Activated CD4-positive, alpha-beta memory T cell treated with anti-CD3 and anti-CD28 coated beads, Interleukin-2, amount 10 ng/mL, durations not matched to agents 7 days and 5 days (primary cell): ENCODE data around the gene PRKG1. TPM values are rescaled to one million over a fixed set of nuclear protein-coding genes. Genes with fewer than 3 reads are reported as not detected.
"Not testable (repeated sequence)": the region's sequence is repeated elsewhere in the genome, so short reads cannot be mapped to it uniquely, and the experiment has no call there.

Experiments used
- CTCF ChIA-PET: fragments of 350-600 bp; sonication (Branson Sonifier 250); formaldehyde crosslinking; loops from one replicate; lab custom pipeline; 2021; ENCODE audit warnings: antibody characterized with exemption, inconsistent platforms; lab: Charles Lee
- POLR2A ChIA-PET: fragments of 350-600 bp; sonication (Branson Sonifier 250); formaldehyde crosslinking; loops from one replicate; lab custom pipeline; 2021; ENCODE audit warnings: antibody characterized with exemption; lab: Charles Lee
- DNase-seq: peaks from one replicate; pipeline ENCODE4 v3.0.0-alpha.2; 2020
- H3K27ac Mint-ChIP-seq: one replicate; pipeline ENCODE4 v1.8.0; 2021; ENCODE audit warnings: mild to moderate bottlenecking, mixed read lengths
- H3K27me3 Mint-ChIP-seq: one replicate; pipeline ENCODE4 v1.8.0; 2021; ENCODE audit warnings: mixed read lengths
- H3K36me3 Mint-ChIP-seq: one replicate; pipeline ENCODE4 v1.8.0; 2021; ENCODE audit warnings: low read depth, mixed read lengths
- H3K4me1 Mint-ChIP-seq: one replicate; pipeline ENCODE4 v1.8.0; 2021; ENCODE audit warnings: mixed read lengths
- H3K4me3 Mint-ChIP-seq: one replicate; pipeline ENCODE4 v1.8.0; 2021; ENCODE audit warnings: mild to moderate bottlenecking, mixed read lengths
- H3K9me3 Mint-ChIP-seq: one replicate; pipeline ENCODE4 v1.8.0; 2021; ENCODE audit warnings: mixed read lengths
- total RNA-seq, 2 experiments: library from RNA; stranded (reverse); gene quantifications; one replicate each; pipeline ENCODE4 v1.2.3, GENCODE V29; 2021

The PRKG1 gene
- total RNA-seq, 2 experiments from 2014 or later: not detected

- DNase-seq: no peak
- no peaks in the 10 kb centered on the region for H3K4me1 Mint-ChIP-seq
- H3K36me3 Mint-ChIP-seq: no peaks in the 10 kb centered on the region
- H3K27me3 Mint-ChIP-seq: peaks cover 4% of the 10 kb centered on the region
- H3K9me3 Mint-ChIP-seq: no peaks in the 10 kb centered on the region
- POLR2A ChIA-PET: no interaction called here
- CTCF ChIA-PET: no interaction called here
- no peak overlapping the region for H3K4me3 Mint-ChIP-seq
- H3K27ac Mint-ChIP-seq: no peak overlapping the region
Observed at GRCh38 chr10:51744235-51745000, 670.1 kb downstream of the PRKG1 start.

DNA sequence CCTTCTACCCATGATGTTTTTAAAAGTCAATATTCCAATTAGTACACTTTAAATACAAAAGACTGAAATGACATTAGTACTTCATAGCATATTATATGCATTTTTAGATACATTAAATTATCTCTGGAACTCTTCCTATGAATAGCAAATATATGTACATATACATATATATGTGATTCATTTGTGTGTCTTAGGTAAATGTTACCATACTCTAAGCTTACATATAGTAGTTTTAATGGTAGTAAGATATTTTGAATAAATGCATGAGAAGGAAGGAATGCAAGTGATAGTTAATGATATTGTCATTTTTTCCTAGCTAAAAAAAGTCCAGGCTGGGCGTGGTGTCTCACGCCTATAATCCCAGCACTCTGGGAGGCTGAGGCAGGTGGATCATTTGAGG lies 671.1 kb downstream of the PRKG1 start:
- ChIA-PET CTCF (no interaction called here), POLR2A (no interaction called here)
- no peak for DNase-seq
- no peaks in the 10 kb centered on the region for H3K4me1 Mint-ChIP-seq
- peaks cover 4% of the 10 kb centered on the region for H3K27me3 Mint-ChIP-seq
- H3K27ac Mint-ChIP-seq: no peak overlapping the region
- H3K4me3 Mint-ChIP-seq: no peak overlapping the region
- no peaks in the 10 kb centered on the region for H3K36me3 Mint-ChIP-seq
- H3K9me3 Mint-ChIP-seq: no peaks in the 10 kb centered on the region

DNA sequence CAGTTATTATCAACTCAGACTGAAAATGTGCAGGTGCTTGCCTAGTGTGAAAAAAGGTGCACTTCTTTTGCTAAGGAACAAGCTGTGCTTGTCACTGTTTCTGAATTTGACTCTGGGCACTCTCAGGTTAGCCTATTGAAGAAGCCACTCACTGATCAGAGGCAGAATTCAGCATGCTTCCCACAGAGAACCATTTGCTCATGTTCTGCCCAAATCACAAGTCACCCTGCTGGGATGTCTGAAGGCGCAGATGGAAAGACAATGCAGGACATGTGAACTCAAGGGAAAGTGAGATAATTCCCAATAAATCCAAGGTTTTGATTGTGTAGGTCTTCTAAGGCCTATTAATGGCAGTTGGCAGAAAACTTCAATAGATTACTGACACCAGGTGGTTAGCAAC lies 672.9 kb downstream of the PRKG1 start:
- no peak overlapping the region for H3K27ac Mint-ChIP-seq
- H3K4me3 Mint-ChIP-seq: no peak overlapping the region
- no peaks in the 10 kb centered on the region for H3K36me3 Mint-ChIP-seq
- no peaks in the 10 kb centered on the region for H3K4me1 Mint-ChIP-seq
- CTCF ChIA-PET: no interaction called here
- POLR2A ChIA-PET: no interaction called here
- H3K9me3 Mint-ChIP-seq: no peaks in the 10 kb centered on the region
- H3K27me3 Mint-ChIP-seq: no peaks in the 10 kb centered on the region
- no peak for DNase-seq

DNA sequence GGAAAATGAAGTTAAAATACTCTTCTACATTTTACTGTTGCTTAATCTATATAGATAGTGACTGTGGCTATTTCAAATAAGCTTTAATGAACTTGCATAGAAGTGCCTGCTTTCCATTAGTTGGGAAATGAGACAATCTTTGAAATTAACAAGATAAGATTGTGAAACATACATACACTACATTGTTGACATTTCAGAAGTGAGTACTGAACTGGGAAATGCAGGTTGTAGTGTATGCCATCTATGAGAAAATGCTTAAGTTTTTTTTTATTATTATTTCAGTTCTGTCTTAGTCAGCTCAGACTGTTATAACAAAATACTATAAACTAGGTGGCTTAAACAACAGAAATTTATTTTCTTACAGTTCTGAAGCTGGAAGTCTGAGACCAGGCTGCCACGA lies 674.7 kb downstream of the PRKG1 start:
- H3K4me1 Mint-ChIP-seq: no peaks in the 10 kb centered on the region
- H3K4me3 Mint-ChIP-seq: no peak overlapping the region
- H3K9me3 Mint-ChIP-seq: no peaks in the 10 kb centered on the region
- DNase-seq: no peak
- no peak overlapping the region for H3K27ac Mint-ChIP-seq
- POLR2A ChIA-PET: no interaction called here
- no peaks in the 10 kb centered on the region for H3K36me3 Mint-ChIP-seq
- no peaks in the 10 kb centered on the region for H3K27me3 Mint-ChIP-seq
- CTCF ChIA-PET: no interaction called here

- Mint-ChIP-seq H3K36me3 (no peaks in the 10 kb centered on the region), H3K9me3 (no peaks in the 10 kb centered on the region), H3K4me1 (no peaks in the 10 kb centered on the region), H3K27me3 (no peaks in the 10 kb centered on the region), H3K27ac (no peak overlapping the region), H3K4me3 (no peak overlapping the region)
- POLR2A ChIA-PET: no interaction called here
- DNase-seq: no peak
- CTCF ChIA-PET: no interaction called here
Observed at GRCh38 chr10:51758366-51758765, 684.1 kb downstream of the PRKG1 start.

DNA sequence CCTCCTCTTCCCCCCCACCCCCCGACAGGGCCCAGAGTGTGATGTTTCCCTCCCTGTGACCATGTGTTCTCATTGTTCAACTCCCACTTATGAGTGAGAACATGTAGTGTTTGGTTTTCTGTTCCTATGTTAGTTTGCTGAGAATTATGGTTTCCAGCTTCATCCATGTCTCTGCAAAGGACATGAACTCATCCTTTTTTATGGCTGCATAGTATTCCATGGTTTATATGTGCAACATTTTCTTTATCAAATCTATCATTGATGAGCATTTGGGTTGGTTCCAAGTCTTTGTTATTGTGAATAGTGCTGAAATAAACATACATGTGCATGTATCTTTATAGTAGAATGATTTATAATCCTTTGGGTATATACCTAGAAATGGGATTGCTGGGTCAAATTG lies 684.6 kb downstream of the PRKG1 start:
- H3K4me1 Mint-ChIP-seq, CTCF ChIA-PET, POLR2A ChIA-PET, H3K9me3 Mint-ChIP-seq, H3K27me3 Mint-ChIP-seq, DNase-seq, H3K27ac Mint-ChIP-seq, H3K36me3 Mint-ChIP-seq, H3K4me3 Mint-ChIP-seq: not testable (repeated sequence)

DNA sequence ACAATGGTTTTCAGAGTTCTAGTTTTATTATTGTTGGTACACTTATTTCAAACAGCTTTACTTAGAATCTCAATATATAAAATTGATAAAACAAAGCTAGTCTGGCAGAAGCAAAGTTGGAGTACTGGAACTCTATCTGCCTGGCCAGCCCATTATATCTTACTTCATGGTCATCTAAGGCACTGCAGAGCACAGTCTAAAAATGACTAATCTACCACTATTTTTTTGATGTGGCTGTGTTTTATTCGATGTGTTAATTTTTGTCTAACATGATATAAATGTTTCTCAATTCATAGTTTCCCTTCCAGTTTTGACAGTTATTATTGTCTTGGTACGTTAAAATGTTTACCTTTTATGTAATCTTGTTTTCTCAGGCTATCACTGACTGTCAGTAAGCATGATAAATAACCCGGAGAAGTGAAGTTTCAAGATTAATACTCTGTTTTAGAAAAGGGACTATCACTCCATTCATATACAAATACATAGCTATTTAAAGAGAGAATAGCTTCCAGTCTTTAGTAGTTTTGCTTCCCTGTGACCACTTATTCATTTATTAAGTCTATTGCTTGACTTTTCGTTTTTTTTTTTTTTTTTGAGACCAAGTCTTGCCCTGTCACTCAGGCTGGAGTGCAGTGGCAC lies 685.7 kb downstream of the PRKG1 start:
- Mint-ChIP-seq H3K36me3 (no peaks in the 10 kb centered on the region), H3K4me1 (no peaks in the 10 kb centered on the region), H3K27me3 (no peaks in the 10 kb centered on the region), H3K9me3 (no peaks in the 10 kb centered on the region), H3K27ac (no peak overlapping the region), H3K4me3 (no peak overlapping the region)
- ChIA-PET CTCF (no interaction called here), POLR2A (no interaction called here)
- DNase-seq: no peak

DNA sequence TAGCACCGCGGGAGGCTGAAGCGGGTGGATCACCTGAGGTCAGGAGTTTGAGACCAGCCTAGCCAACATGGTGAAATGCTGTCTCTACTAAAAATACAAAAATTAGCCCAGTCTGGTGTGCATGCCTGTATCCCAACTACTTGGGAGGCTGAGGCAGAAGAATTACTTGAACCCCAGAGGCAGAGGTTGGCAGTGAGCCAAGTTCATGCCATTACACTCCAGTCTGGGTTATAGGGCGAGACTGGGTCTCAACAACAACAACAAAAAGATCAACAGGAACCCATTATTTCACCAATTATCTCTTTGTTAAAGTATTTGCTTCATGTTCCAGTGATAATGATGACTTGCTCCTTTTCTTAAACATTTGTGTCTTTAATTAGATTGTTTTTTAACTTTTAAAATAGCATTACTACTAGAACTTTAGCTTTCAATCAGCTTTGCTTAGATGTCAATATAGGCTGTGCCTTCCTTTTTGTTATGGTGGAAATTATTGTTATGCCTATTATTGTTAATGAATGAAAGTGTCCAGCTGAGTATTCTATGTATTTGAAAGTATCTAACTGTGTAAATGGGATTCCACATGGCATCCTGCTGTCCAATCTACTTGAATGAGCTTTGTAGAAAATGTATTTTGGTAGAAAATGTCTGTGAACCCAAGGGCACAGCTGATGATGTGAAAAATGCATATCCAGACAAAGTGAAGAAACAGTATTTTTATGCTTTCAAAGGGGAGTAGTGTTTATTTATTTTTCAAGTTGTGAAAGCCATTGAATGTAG lies 686.8 kb downstream of the PRKG1 start:
- CTCF ChIA-PET: no interaction called here

GRCh38 chr10:51763746-51764145 lies 689.5 kb downstream of the PRKG1 start:
- POLR2A ChIA-PET: no interaction called here
- CTCF ChIA-PET: no interaction called here
- no peak overlapping the region for H3K4me3 Mint-ChIP-seq
- no peaks in the 10 kb centered on the region for H3K36me3 Mint-ChIP-seq
- H3K27ac Mint-ChIP-seq: no peak overlapping the region
- no peaks in the 10 kb centered on the region for H3K9me3 Mint-ChIP-seq
- H3K27me3 Mint-ChIP-seq: no peaks in the 10 kb centered on the region
- H3K4me1 Mint-ChIP-seq: no peaks in the 10 kb centered on the region
- DNase-seq: no peak

More for the DNA sequence above, 686.8 kb downstream of the PRKG1 start:
- DNase-seq: no peak
- POLR2A ChIA-PET: no interaction called here
- Mint-ChIP-seq H3K4me1 (no peaks in the 10 kb centered on the region), H3K36me3 (no peaks in the 10 kb centered on the region), H3K4me3 (no peak overlapping the region), H3K27me3 (no peaks in the 10 kb centered on the region), H3K9me3 (no peaks in the 10 kb centered on the region), H3K27ac (no peak overlapping the region)

DNA sequence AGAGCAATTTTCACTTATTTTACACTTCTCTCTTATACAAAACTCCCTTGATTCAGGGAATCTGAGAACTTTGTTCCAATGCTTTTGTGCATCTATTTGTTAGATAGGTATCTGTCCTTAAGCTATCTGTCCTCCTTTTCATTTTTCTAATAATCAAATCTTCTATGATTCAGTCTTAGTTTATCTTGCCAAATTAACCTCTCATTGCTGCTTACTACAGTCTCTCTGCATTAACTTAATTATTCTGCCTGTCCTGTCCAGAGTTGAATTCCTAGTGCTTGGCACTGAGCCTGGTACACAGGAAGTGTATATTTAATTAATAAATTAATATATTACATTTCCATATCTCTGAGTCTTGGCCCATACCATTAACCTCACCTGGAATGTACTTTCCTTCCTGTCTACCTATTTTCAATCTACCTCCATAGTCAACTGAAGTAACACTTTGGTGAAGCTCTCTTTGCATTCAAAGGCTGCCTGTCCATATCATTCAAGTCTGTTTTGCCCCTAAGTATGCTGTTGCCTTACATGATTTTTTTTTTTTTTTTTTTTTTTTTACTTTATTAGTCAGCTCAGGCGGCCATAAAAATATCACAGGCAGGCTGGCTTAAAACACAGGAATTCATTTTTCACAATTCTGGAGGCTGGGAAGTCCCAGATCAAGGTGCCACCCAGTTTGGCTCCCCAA lies 691.1 kb downstream of the PRKG1 start:
- Mint-ChIP-seq H3K4me3 (no peak overlapping the region), H3K27me3 (no peaks in the 10 kb centered on the region), H3K36me3 (no peaks in the 10 kb centered on the region), H3K27ac (no peak overlapping the region), H3K4me1 (no peaks in the 10 kb centered on the region), H3K9me3 (no peaks in the 10 kb centered on the region)
- no peak for DNase-seq
- ChIA-PET CTCF (no interaction called here), POLR2A (no interaction called here)

GRCh38 chr10:51766423-51767102 lies 692.3 kb downstream of the PRKG1 start:
- H3K36me3 Mint-ChIP-seq: no peaks in the 10 kb centered on the region
- POLR2A ChIA-PET: no interaction called here
- no peaks in the 10 kb centered on the region for H3K27me3 Mint-ChIP-seq
- H3K4me1 Mint-ChIP-seq: no peaks in the 10 kb centered on the region
- DNase-seq: no peak
- CTCF ChIA-PET: no interaction called here
- no peaks in the 10 kb centered on the region for H3K9me3 Mint-ChIP-seq
- no peak overlapping the region for H3K27ac Mint-ChIP-seq
- no peak overlapping the region for H3K4me3 Mint-ChIP-seq

- Mint-ChIP-seq H3K9me3 (no peaks in the 10 kb centered on the region), H3K27ac (no peak overlapping the region), H3K27me3 (no peaks in the 10 kb centered on the region), H3K36me3 (no peaks in the 10 kb centered on the region), H3K4me3 (no peak overlapping the region), H3K4me1 (no peaks in the 10 kb centered on the region)
- POLR2A ChIA-PET: no interaction called here
- CTCF ChIA-PET: no interaction called here
- no peak for DNase-seq
Observed at GRCh38 chr10:51767103-51767763, 692.9 kb downstream of the PRKG1 start.
